ENCODE measurements around the gene ARFGAP3.
"Not testable (repeated sequence)": the region's sequence is repeated elsewhere in the genome, so short reads cannot be mapped to it uniquely, and the experiment has no call there.

Gene ARFGAP3

GRCh38 chr22:42786606-42787356 lies 70.3 kb downstream of the ARFGAP3 start:
- Histone ChIP-seq H3K79me2 (ENCODE audit: control insufficient read depth, low read length) (no peaks in the 10 kb centered on the region), H3K9me2 (replicated peaks; ENCODE audit: control insufficient read depth, low read length) (no peaks in the 10 kb centered on the region), H3K36me3 (ENCODE audit: control insufficient read depth, low read length) (no peaks in the 10 kb centered on the region), H3K4me3 (ENCODE audit: low read length) (no peak overlapping the region), H3K4me1 (ENCODE audit: control insufficient read depth, low read length) (no peaks in the 10 kb centered on the region), H3K9me3 (ENCODE audit: control insufficient read depth, insufficient read depth, low read length) (no peaks in the 10 kb centered on the region), H3F3A (ENCODE audit: control insufficient read depth, insufficient read depth) (no peaks in the 10 kb centered on the region), H3K4me2 (ENCODE audit: low read length) (no peak overlapping the region), H3K27me3 (ENCODE audit: control insufficient read depth, low read length) (0 out of 2 replicates have a peak, but pooled peaks cover 5% of the 10 kb centered on the region), H4K20me1 (ENCODE audit: control insufficient read depth, insufficient read depth, low read depth, low read length) (no peaks in the 10 kb centered on the region), H3K27ac (ENCODE audit: low read depth, low read length) (no peak overlapping the region)
- TF ChIP-seq CTCF (IDR thresholded peaks at IDR 0.05; ENCODE audit: low read depth, low read length, poor library complexity, severe bottlenecking) = no peak
- TF ChIP-seq EZH2phosphoT487 (IDR thresholded peaks at IDR 0.05; ENCODE audit: borderline replicate concordance, low read length) = no peak

- no peaks in the 10 kb centered on the region for H3K79me2 ChIP-seq (ENCODE audit: control insufficient read depth, low read length)
- no peaks in the 10 kb centered on the region for H3K9me2 ChIP-seq (replicated peaks; ENCODE audit: control insufficient read depth, low read length)
- no peak overlapping the region for H3K4me3 ChIP-seq (ENCODE audit: low read length)
- H3K27ac ChIP-seq (ENCODE audit: low read depth, low read length) = no peak overlapping the region
- H3K9me3 ChIP-seq (ENCODE audit: control insufficient read depth, insufficient read depth, low read length) = no peaks in the 10 kb centered on the region
- no peak overlapping the region for H3K4me2 ChIP-seq (ENCODE audit: low read length)
- no peaks in the 10 kb centered on the region for H3K36me3 ChIP-seq (ENCODE audit: control insufficient read depth, low read length)
- no peaks in the 10 kb centered on the region for H4K20me1 ChIP-seq (ENCODE audit: control insufficient read depth, insufficient read depth, low read depth, low read length)
- 0 out of 2 replicates have a peak, but pooled peaks cover 5% of the 10 kb centered on the region for H3K27me3 ChIP-seq (ENCODE audit: control insufficient read depth, low read length)
- H3F3A ChIP-seq (ENCODE audit: control insufficient read depth, insufficient read depth) = no peaks in the 10 kb centered on the region
- no peaks in the 10 kb centered on the region for H3K4me1 ChIP-seq (ENCODE audit: control insufficient read depth, low read length)
- TF ChIP-seq CTCF (IDR thresholded peaks at IDR 0.05; ENCODE audit: low read depth, low read length, poor library complexity, severe bottlenecking) = no peak
- TF ChIP-seq EZH2phosphoT487 (IDR thresholded peaks at IDR 0.05; ENCODE audit: borderline replicate concordance, low read length) = no peak
These were observed 71.2 kb downstream of the ARFGAP3 start for GRCh38 chr22:42785706-42786499.

GRCh38 chr22:42782306-42782705 lies 74.8 kb downstream of the ARFGAP3 start:
- not testable (repeated sequence) for H3K27ac ChIP-seq (ENCODE audit: low read depth, low read length); H3F3A ChIP-seq (ENCODE audit: control insufficient read depth, insufficient read depth); H3K9me2 ChIP-seq (replicated peaks; ENCODE audit: control insufficient read depth, low read length); H4K20me1 ChIP-seq (ENCODE audit: control insufficient read depth, insufficient read depth, low read depth, low read length); H3K9me3 ChIP-seq (ENCODE audit: control insufficient read depth, insufficient read depth, low read length); H3K79me2 ChIP-seq (ENCODE audit: control insufficient read depth, low read length); H3K4me1 ChIP-seq (ENCODE audit: control insufficient read depth, low read length); H3K4me2 ChIP-seq (ENCODE audit: low read length); H3K4me3 ChIP-seq (ENCODE audit: low read length); H3K27me3 ChIP-seq (ENCODE audit: control insufficient read depth, low read length); H3K36me3 ChIP-seq (ENCODE audit: control insufficient read depth, low read length)

- TF ChIP-seq CTCF (IDR thresholded peaks at IDR 0.05; ENCODE audit: low read depth, low read length, poor library complexity, severe bottlenecking) = peak; percentile 79
- no peak for TF ChIP-seq EZH2phosphoT487 (IDR thresholded peaks at IDR 0.05; ENCODE audit: borderline replicate concordance, low read length)
- H3K36me3 ChIP-seq (ENCODE audit: control insufficient read depth, low read length) = no peaks in the 10 kb centered on the region
- H3K27ac ChIP-seq (ENCODE audit: low read depth, low read length) = no peak overlapping the region
These were observed 77.0 kb downstream of the ARFGAP3 start for GRCh38 chr22:42780070-42780540.

More at GRCh38 chr22:42780070-42780540, 77.0 kb downstream of the ARFGAP3 start:
- H3F3A ChIP-seq (ENCODE audit: control insufficient read depth, insufficient read depth) = no peaks in the 10 kb centered on the region
- no peaks in the 10 kb centered on the region for H3K9me2 ChIP-seq (replicated peaks; ENCODE audit: control insufficient read depth, low read length)
- H3K4me1 ChIP-seq (ENCODE audit: control insufficient read depth, low read length) = peaks cover 3% of the 10 kb centered on the region
- no peaks in the 10 kb centered on the region for H3K79me2 ChIP-seq (ENCODE audit: control insufficient read depth, low read length)
- H4K20me1 ChIP-seq (ENCODE audit: control insufficient read depth, insufficient read depth, low read depth, low read length) = no peaks in the 10 kb centered on the region
- no peak overlapping the region for H3K4me3 ChIP-seq (ENCODE audit: low read length)
- no peaks in the 10 kb centered on the region for H3K9me3 ChIP-seq (ENCODE audit: control insufficient read depth, insufficient read depth, low read length)
- no peaks in the 10 kb centered on the region for H3K27me3 ChIP-seq (ENCODE audit: control insufficient read depth, low read length)
- no peak overlapping the region; the same call in 1 of the 2 replicates for H3K4me2 ChIP-seq (ENCODE audit: low read length)
